GM23338 (cell line): Measurements from ENCODE around the gene OR6C6. TPM values are rescaled to one million over a fixed set of nuclear protein-coding genes. Genes with fewer than 3 reads are reported as not detected.

ENCODE experiments used
- ATAC-seq: fragments of 200-7000 bp; cut with Tn5 transposase; 3 replicates; pipeline ENCODE4 v1.9.1; 2020
- DNase-seq: peaks from one replicate; pipeline ENCODE4 v3.0.0-alpha.2; 2015; ENCODE audit warnings: low spot score
- H2AFZ ChIP-seq: fragments of 200-600 bp; sonication (generic); 2 replicates; pipeline ENCODE4 v1.8.0; 2016; ENCODE audit warnings: antibody characterized with exemption, mild to moderate bottlenecking, moderate library complexity
- H3F3A ChIP-seq: fragments of 200-600 bp; sonication (generic); replicated peaks from 2 replicates; pipeline ENCODE4 v1.8.0; 2017; ENCODE audit warnings: antibody characterized with exemption, mixed run types, low read depth
- H3K27ac ChIP-seq: fragments of 200-600 bp; sonication (generic); 2 replicates; pipeline ENCODE4 v1.6.1; 2016; ENCODE audit warnings: low read depth
- H3K27me3 ChIP-seq: fragments of 200-600 bp; sonication (generic); 2 replicates; pipeline ENCODE4 v1.8.0; 2016; ENCODE audit warnings: mild to moderate bottlenecking, mixed run types, moderate library complexity; ENCODE audit not compliant: insufficient read depth
- H3K36me3 ChIP-seq: fragments of 200-600 bp; sonication (generic); 2 replicates; pipeline ENCODE4 v1.8.0; 2016; ENCODE audit warnings: mild to moderate bottlenecking; ENCODE audit not compliant: insufficient read depth
- H3K4me1 ChIP-seq: fragments of 200-600 bp; sonication (generic); 2 replicates; pipeline ENCODE4 v1.8.0; 2016; ENCODE audit warnings: mild to moderate bottlenecking, moderate library complexity; ENCODE audit not compliant: insufficient read depth
- H3K4me2 ChIP-seq: fragments of 200-600 bp; sonication (generic); 2 replicates; pipeline ENCODE4 v1.7.1; 2017; ENCODE audit warnings: mixed run types
- H3K4me3 ChIP-seq: fragments of 200-600 bp; sonication (generic); 2 replicates; pipeline ENCODE4 v1.6.1; 2016; ENCODE audit warnings: mixed run types
- H3K79me2 ChIP-seq: fragments of 200-600 bp; sonication (generic); replicated peaks from 2 replicates; pipeline ENCODE4 v1.8.0; 2017; ENCODE audit warnings: mild to moderate bottlenecking; ENCODE audit not compliant: insufficient read depth
- H3K9me2 ChIP-seq: fragments of 200-600 bp; sonication (generic); 2 replicates; pipeline ENCODE4 v1.8.0; 2017; ENCODE audit not compliant: insufficient read depth
- H4K20me1 ChIP-seq: fragments of 200-600 bp; sonication (generic); replicated peaks from 2 replicates; pipeline ENCODE4 v1.8.0; 2017; ENCODE audit warnings: mild to moderate bottlenecking; ENCODE audit not compliant: insufficient read depth
- H3K27ac Mint-ChIP-seq: 2 replicates; pipeline ENCODE4 v1.8.0; 2020; ENCODE audit warnings: inconsistent platforms, mild to moderate bottlenecking, moderate library complexity, mixed read lengths
- H3K27me3 Mint-ChIP-seq: 3 replicates; pipeline ENCODE4 v1.8.0; 2022; ENCODE audit warnings: low read depth, mild to moderate bottlenecking, moderate library complexity, mixed read lengths, inconsistent platforms; ENCODE audit not compliant: insufficient read depth, poor library complexity
- H3K36me3 Mint-ChIP-seq: 3 replicates; pipeline ENCODE4 v1.8.0; 2021; ENCODE audit warnings: low read depth, mild to moderate bottlenecking, inconsistent platforms, moderate library complexity, mixed read lengths
- H3K4me1 Mint-ChIP-seq: 3 replicates; pipeline ENCODE4 v1.8.0; 2020; ENCODE audit warnings: mild to moderate bottlenecking, inconsistent platforms, mixed read lengths
- H3K4me3 Mint-ChIP-seq: 3 replicates; pipeline ENCODE4 v1.8.0; 2021; ENCODE audit warnings: moderate library complexity, mild to moderate bottlenecking, inconsistent platforms, mixed read lengths
- H3K9me3 Mint-ChIP-seq: 3 replicates; pipeline ENCODE4 v1.8.0; 2020; ENCODE audit warnings: moderate library complexity, mild to moderate bottlenecking, inconsistent platforms, mixed read lengths
- CREB1 ChIP-seq: fragments of 250-450 bp; sonication (Bioruptor Pico); IDR thresholded peaks from 2 replicates; pipeline ENCODE4 v1.5.0; 2020; ENCODE audit warnings: low read depth, mild to moderate bottlenecking, moderate library complexity
- ETS1 ChIP-seq: IDR thresholded peaks from 2 replicates; pipeline ENCODE4 v1.6.1; 2016; ENCODE audit warnings: antibody characterized with exemption
- EZH2 ChIP-seq: fragments of 200-600 bp; sonication (generic); IDR thresholded peaks from one replicate; pipeline ENCODE4 v1.8.0; 2017; ENCODE audit warnings: antibody characterized with exemption, mild to moderate bottlenecking, low read depth; ENCODE audit not compliant: unreplicated experiment
- NANOG ChIP-seq: IDR thresholded peaks from 2 replicates; pipeline ENCODE4 v1.6.1; 2016; ENCODE audit warnings: antibody characterized with exemption, borderline replicate concordance
- POLR2AphosphoS5 ChIP-seq: IDR thresholded peaks from 2 replicates; pipeline ENCODE4 v1.6.1; 2016; ENCODE audit warnings: antibody characterized with exemption, low read depth
- REST ChIP-seq: IDR thresholded peaks from one replicate; pipeline ENCODE4 v1.6.1; 2018; ENCODE audit warnings: antibody characterized with exemption; ENCODE audit not compliant: unreplicated experiment
- STAT1 ChIP-seq: IDR thresholded peaks from one replicate; pipeline ENCODE4 v1.6.1; 2016; ENCODE audit warnings: antibody characterized with exemption; ENCODE audit not compliant: unreplicated experiment
- ZNF114 ChIP-seq: fragments of 250-450 bp; sonication (Bioruptor Pico); IDR thresholded peaks from 2 replicates; pipeline ENCODE4 v1.5.0; 2020; ENCODE audit warnings: mild to moderate bottlenecking, moderate library complexity
- ZNF331 ChIP-seq: fragments of 250-450 bp; sonication (Bioruptor Pico); IDR thresholded peaks from 2 replicates; pipeline ENCODE4 v1.5.0; 2020; ENCODE audit warnings: low read depth, mild to moderate bottlenecking, moderate library complexity
- polyA plus RNA-seq: library from polyadenylated mRNA; unstranded; fragments of >200 nt; fragmentation: Nextera tagmentation; extraction: Ambion mirVana; gene quantifications from 2 replicates; pipeline ENCODE4 v1.2.1, GENCODE V29; 2016
- total RNA-seq: library from RNA; depleted of rRNA; stranded (reverse); fragments of >200 nt; shearing (Covaris generic); gene quantifications from 2 replicates; pipeline ENCODE4 v1.2.3, GENCODE V29; 2014
- TF ChIP-seq, protein P1 (sequence below), 2 experiments: fragments of 200-600 bp in 1 of 2; sonication (generic) in 1 of 2; conservative IDR thresholded peaks; 2 replicates each; pipeline versions ENCODE4 v1.5.1 to v1.6.1; 2016 to 2017; ENCODE audit warnings: antibody characterized with exemption in 2 of 2, low read depth in 2 of 2, mild to moderate bottlenecking in 2 of 2, moderate library complexity in 1 of 2
- TF ChIP-seq, protein P2 (sequence below): fragments of 250-450 bp; sonication (Bioruptor Pico); IDR thresholded peaks from 2 replicates; pipeline ENCODE4 v1.5.0; 2020; ENCODE audit warnings: mild to moderate bottlenecking, moderate library complexity

Gene OR6C6
- total and polyA plus RNA-seq, 2 experiments from 2014 or later: not detected

- H4K20me1 ChIP-seq: no peaks in the 10 kb centered on the region
- ATAC-seq (no peak), DNase-seq (no peak)
- H2AFZ ChIP-seq: no peak within 1 kb of the TSS
- H3K27me3 Mint-ChIP-seq: no peaks in the 10 kb centered on the region
- no peaks in the 10 kb centered on the region for H3K27me3 ChIP-seq
- no peaks in the 10 kb centered on the region for H3K79me2 ChIP-seq
- no peak within 1 kb of the TSS for H3K27ac ChIP-seq
- H3F3A ChIP-seq: no peaks in the 10 kb centered on the region
- H3K27ac Mint-ChIP-seq: no peak within 1 kb of the TSS
- H3K4me3 Mint-ChIP-seq: no peak within 1 kb of the TSS
- no peaks in the 10 kb centered on the region for H3K4me1 Mint-ChIP-seq
- no peak within 1 kb of the TSS for H3K4me3 ChIP-seq
- no peaks in the 10 kb centered on the region for H3K36me3 ChIP-seq
- TF ChIP-seq ETS1: no peak
- TF ChIP-seq, protein P1, sequence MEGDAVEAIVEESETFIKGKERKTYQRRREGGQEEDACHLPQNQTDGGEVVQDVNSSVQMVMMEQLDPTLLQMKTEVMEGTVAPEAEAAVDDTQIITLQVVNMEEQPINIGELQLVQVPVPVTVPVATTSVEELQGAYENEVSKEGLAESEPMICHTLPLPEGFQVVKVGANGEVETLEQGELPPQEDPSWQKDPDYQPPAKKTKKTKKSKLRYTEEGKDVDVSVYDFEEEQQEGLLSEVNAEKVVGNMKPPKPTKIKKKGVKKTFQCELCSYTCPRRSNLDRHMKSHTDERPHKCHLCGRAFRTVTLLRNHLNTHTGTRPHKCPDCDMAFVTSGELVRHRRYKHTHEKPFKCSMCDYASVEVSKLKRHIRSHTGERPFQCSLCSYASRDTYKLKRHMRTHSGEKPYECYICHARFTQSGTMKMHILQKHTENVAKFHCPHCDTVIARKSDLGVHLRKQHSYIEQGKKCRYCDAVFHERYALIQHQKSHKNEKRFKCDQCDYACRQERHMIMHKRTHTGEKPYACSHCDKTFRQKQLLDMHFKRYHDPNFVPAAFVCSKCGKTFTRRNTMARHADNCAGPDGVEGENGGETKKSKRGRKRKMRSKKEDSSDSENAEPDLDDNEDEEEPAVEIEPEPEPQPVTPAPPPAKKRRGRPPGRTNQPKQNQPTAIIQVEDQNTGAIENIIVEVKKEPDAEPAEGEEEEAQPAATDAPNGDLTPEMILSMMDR (conservative IDR thresholded peaks at IDR 0.05; ENCODE audit: low read depth in 2 of 2): no peak
- no peak for TF ChIP-seq ZNF114
- TF ChIP-seq EZH2: no peak
- TF ChIP-seq ZNF331 (CRISPR knock-in tag): no peak
- TF ChIP-seq REST: no peak
- no peak for TF ChIP-seq STAT1
- no peak for TF ChIP-seq CREB1 (CRISPR knock-in tag)
- TF ChIP-seq POLR2AphosphoS5: no peak
- no peak for TF ChIP-seq NANOG
- H3K4me2 ChIP-seq: no peak within 1 kb of the TSS
- H3K36me3 Mint-ChIP-seq: no peaks in the 10 kb centered on the region
- H3K9me2 ChIP-seq: no peaks in the 10 kb centered on the region
- H3K4me1 ChIP-seq: no peaks in the 10 kb centered on the region
- H3K9me3 Mint-ChIP-seq: no peaks in the 10 kb centered on the region
Observed at GRCh38 chr12:55314043-55314442, 17.7 kb upstream of the OR6C6 start, which contains the start of gene OR6C1. OR6C1 (plus strand) TSS chr12:55314343; CDS start chr12:55320600, 6,257 bp downstream.

DNA sequence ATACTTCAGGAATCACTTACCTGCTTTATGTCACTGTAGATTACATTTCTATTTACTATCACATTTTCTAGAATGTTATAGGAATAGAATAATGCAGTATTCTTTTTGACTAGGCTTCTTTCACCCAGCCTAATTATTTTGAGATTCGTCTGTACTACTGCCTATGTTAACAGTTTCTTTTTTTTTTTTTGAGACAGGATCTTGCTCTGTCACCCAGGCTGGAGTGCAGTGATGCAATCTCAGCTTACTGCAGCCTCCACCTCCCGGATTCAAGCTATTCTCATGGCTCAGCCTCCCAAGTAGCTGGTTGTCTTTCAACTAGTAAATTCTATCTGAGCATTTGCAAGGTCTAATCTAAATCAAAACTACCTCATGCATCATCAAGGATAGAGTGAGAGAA lies 6.4 kb downstream of the OR6C6 start:
- 0 out of 3 replicates have a peak, but pooled peaks cover 5% of the 10 kb centered on the region for H3K9me3 Mint-ChIP-seq
- Histone ChIP-seq H3K79me2 (no peaks in the 10 kb centered on the region), H3K27me3 (no peaks in the 10 kb centered on the region), H3F3A (no peaks in the 10 kb centered on the region), H2AFZ (no peak overlapping the region), H3K9me2 (peaks cover 10% of the 10 kb centered on the region; the same call in 1 of the 2 replicates), H3K4me1 (no peaks in the 10 kb centered on the region), H3K27ac (no peak overlapping the region), H4K20me1 (no peaks in the 10 kb centered on the region), H3K4me3 (no peak overlapping the region), H3K36me3 (no peaks in the 10 kb centered on the region), H3K4me2 (no peak overlapping the region)
- H3K27me3 Mint-ChIP-seq: no peaks in the 10 kb centered on the region
- H3K4me1 Mint-ChIP-seq: no peaks in the 10 kb centered on the region
- H3K4me3 Mint-ChIP-seq: no peak overlapping the region
- DNase-seq (no peak), ATAC-seq (no peak)
- H3K27ac Mint-ChIP-seq: no peak overlapping the region
- H3K36me3 Mint-ChIP-seq: no peaks in the 10 kb centered on the region
- TF ChIP-seq, protein P2, sequence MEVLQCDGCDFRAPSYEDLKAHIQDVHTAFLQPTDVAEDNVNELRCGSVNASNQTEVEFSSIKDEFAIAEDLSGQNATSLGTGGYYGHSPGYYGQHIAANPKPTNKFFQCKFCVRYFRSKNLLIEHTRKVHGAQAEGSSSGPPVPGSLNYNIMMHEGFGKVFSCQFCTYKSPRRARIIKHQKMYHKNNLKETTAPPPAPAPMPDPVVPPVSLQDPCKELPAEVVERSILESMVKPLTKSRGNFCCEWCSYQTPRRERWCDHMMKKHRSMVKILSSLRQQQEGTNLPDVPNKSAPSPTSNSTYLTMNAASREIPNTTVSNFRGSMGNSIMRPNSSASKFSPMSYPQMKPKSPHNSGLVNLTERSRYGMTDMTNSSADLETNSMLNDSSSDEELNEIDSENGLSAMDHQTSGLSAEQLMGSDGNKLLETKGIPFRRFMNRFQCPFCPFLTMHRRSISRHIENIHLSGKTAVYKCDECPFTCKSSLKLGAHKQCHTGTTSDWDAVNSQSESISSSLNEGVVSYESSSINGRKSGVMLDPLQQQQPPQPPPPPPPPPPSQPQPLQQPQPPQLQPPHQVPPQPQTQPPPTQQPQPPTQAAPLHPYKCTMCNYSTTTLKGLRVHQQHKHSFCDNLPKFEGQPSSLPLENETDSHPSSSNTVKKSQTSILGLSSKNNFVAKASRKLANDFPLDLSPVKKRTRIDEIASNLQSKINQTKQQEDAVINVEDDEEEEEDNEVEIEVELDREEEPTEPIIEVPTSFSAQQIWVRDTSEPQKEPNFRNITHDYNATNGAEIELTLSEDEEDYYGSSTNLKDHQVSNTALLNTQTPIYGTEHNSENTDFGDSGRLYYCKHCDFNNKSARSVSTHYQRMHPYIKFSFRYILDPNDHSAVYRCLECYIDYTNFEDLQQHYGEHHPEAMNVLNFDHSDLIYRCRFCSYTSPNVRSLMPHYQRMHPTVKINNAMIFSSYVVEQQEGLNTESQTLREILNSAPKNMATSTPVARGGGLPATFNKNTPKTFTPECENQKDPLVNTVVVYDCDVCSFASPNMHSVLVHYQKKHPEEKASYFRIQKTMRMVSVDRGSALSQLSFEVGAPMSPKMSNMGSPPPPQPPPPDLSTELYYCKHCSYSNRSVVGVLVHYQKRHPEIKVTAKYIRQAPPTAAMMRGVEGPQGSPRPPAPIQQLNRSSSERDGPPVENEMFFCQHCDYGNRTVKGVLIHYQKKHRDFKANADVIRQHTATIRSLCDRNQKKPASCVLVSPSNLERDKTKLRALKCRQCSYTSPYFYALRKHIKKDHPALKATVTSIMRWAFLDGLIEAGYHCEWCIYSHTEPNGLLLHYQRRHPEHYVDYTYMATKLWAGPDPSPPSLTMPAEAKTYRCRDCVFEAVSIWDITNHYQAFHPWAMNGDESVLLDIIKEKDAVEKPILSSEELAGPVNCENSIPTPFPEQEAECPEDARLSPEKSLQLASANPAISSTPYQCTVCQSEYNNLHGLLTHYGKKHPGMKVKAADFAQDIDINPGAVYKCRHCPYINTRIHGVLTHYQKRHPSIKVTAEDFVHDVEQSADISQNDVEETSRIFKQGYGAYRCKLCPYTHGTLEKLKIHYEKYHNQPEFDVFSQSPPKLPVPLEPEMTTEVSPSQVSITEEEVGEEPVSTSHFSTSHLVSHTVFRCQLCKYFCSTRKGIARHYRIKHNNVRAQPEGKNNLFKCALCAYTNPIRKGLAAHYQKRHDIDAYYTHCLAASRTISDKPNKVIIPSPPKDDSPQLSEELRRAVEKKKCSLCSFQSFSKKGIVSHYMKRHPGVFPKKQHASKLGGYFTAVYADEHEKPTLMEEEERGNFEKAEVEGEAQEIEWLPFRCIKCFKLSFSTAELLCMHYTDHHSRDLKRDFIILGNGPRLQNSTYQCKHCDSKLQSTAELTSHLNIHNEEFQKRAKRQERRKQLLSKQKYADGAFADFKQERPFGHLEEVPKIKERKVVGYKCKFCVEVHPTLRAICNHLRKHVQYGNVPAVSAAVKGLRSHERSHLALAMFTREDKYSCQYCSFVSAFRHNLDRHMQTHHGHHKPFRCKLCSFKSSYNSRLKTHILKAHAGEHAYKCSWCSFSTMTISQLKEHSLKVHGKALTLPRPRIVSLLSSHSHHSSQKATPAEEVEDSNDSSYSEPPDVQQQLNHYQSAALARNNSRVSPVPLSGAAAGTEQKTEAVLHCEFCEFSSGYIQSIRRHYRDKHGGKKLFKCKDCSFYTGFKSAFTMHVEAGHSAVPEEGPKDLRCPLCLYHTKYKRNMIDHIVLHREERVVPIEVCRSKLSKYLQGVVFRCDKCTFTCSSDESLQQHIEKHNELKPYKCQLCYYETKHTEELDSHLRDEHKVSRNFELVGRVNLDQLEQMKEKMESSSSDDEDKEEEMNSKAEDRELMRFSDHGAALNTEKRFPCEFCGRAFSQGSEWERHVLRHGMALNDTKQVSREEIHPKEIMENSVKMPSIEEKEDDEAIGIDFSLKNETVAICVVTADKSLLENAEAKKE: no peak
